Measurements from ENCODE around the gene GHRL.

The GHRL gene

GRCh38 chr3:10327592-10327991 lies 34.8 kb upstream of the GHRL start:
- no peak for DNase-seq (ENCODE audit: low read depth)

GRCh38 chr3:10322352-10322710 lies 29.6 kb upstream of the GHRL start:
- DNase-seq (ENCODE audit: low read depth), result no peak

- no peak for DNase-seq (ENCODE audit: low read depth)
These were observed 29.0 kb upstream of the GHRL start for GRCh38 chr3:10321630-10322351.

GRCh38 chr3:10320320-10320677 lies 27.6 kb upstream of the GHRL start:
- DNase-seq (ENCODE audit: low read depth), result no peak

- no peak for DNase-seq (ENCODE audit: low read depth)
These were observed 27.1 kb upstream of the GHRL start for GRCh38 chr3:10319804-10320203.

GRCh38 chr3:10319251-10319650 lies 26.5 kb upstream of the GHRL start:
- DNase-seq (ENCODE audit: low read depth), result no peak

GRCh38 chr3:10317961-10318350 lies 25.2 kb upstream of the GHRL start:
- no peak for DNase-seq (ENCODE audit: low read depth)

- no peak for DNase-seq (ENCODE audit: low read depth)
These were observed 24.7 kb upstream of the GHRL start for GRCh38 chr3:10317311-10317960.

- no peak for DNase-seq (ENCODE audit: low read depth)
These were observed 23.1 kb upstream of the GHRL start for GRCh38 chr3:10315771-10316344.

GRCh38 chr3:10315101-10315500 lies 22.4 kb upstream of the GHRL start:
- DNase-seq (ENCODE audit: low read depth), result no peak

- DNase-seq (ENCODE audit: low read depth), result no peak
These were observed 20.1 kb upstream of the GHRL start for GRCh38 chr3:10312861-10313260.

- DNase-seq (ENCODE audit: low read depth), result no peak
These were observed 19.6 kb upstream of the GHRL start for GRCh38 chr3:10312391-10312790.

- no peak for DNase-seq (ENCODE audit: low read depth)
These were observed 19.0 kb upstream of the GHRL start for GRCh38 chr3:10311710-10312109.

GRCh38 chr3:10310578-10310977 lies 17.8 kb upstream of the GHRL start:
- DNase-seq (ENCODE audit: low read depth), result no peak

GRCh38 chr3:10309736-10310135 lies 17.0 kb upstream of the GHRL start:
- no peak for DNase-seq (ENCODE audit: low read depth)

GRCh38 chr3:10308678-10309077 lies 15.9 kb upstream of the GHRL start:
- no peak for DNase-seq (ENCODE audit: low read depth)

GRCh38 chr3:10306156-10306555 lies 13.4 kb upstream of the GHRL start:
- DNase-seq (ENCODE audit: low read depth), result no peak

- no peak for DNase-seq (ENCODE audit: low read depth)
These were observed 12.7 kb upstream of the GHRL start for GRCh38 chr3:10305331-10305902.

GRCh38 chr3:10304905-10305304 lies 12.2 kb upstream of the GHRL start:
- no peak for DNase-seq (ENCODE audit: low read depth)

- no peak for DNase-seq (ENCODE audit: low read depth)
These were observed 11.0 kb upstream of the GHRL start for GRCh38 chr3:10303785-10304184.

GRCh38 chr3:10303105-10303504 lies 10.4 kb upstream of the GHRL start:
- DNase-seq (ENCODE audit: low read depth), result no peak

GRCh38 chr3:10300087-10300486 lies 7.3 kb upstream of the GHRL start:
- DNase-seq (ENCODE audit: low read depth), result no peak

- DNase-seq (ENCODE audit: low read depth), result no peak
These were observed 6.9 kb upstream of the GHRL start for GRCh38 chr3:10299679-10300078.

Data from GM04504 (cell line).